ENCODE data around the gene SLC51A.

Gene SLC51A

GRCh38 chr3:196217307-196218154, 1.2 kb downstream of the SLC51A start:
- no peak for DNase-seq

GRCh38 chr3:196218155-196218712, 1.9 kb downstream of the SLC51A start:
- no peak for DNase-seq

GRCh38 chr3:196219194-196219969, 3.0 kb downstream of the SLC51A start:
- DNase-seq = peak; percentile 67

- DNase-seq = no peak
Measured at GRCh38 chr3:196219970-196220311, 3.6 kb downstream of the SLC51A start.

GRCh38 chr3:196220587-196220986, 4.3 kb downstream of the SLC51A start:
- no peak for DNase-seq

GRCh38 chr3:196220991-196221390, 4.7 kb downstream of the SLC51A start:
- DNase-seq = no peak

GRCh38 chr3:196222876-196223595, 6.7 kb downstream of the SLC51A start:
- no peak for DNase-seq

- no peak for DNase-seq
Measured at GRCh38 chr3:196225086-196225485, 8.8 kb downstream of the SLC51A start.

- DNase-seq = no peak
Measured at GRCh38 chr3:196225763-196226364, 9.5 kb downstream of the SLC51A start.

- DNase-seq = no peak
Measured at GRCh38 chr3:196227121-196227561, 10.8 kb downstream of the SLC51A start.

- no peak for DNase-seq
Measured at GRCh38 chr3:196227629-196228493, 11.5 kb downstream of the SLC51A start.

GRCh38 chr3:196232154-196232881, 16.0 kb downstream of the SLC51A start:
- DNase-seq = no peak

- no peak for DNase-seq
Measured at GRCh38 chr3:196232882-196233251, 16.5 kb downstream of the SLC51A start.

GRCh38 chr3:196235452-196236122, 19.3 kb downstream of the SLC51A start:
- no peak for DNase-seq

GRCh38 chr3:196236223-196236622, 19.9 kb downstream of the SLC51A start:
- no peak for DNase-seq

GRCh38 chr3:196237203-196237602, 20.9 kb downstream of the SLC51A start:
- DNase-seq = no peak

- DNase-seq = no peak
Measured at GRCh38 chr3:196238612-196239560, 22.6 kb downstream of the SLC51A start.

GRCh38 chr3:196240424-196240823, 24.1 kb downstream of the SLC51A start:
- DNase-seq = no peak

- no peak for DNase-seq
Measured at GRCh38 chr3:196241704-196242103, 25.4 kb downstream of the SLC51A start.

Measured in activated T-cell treated with anti-CD3 and anti-CD28 coated beads, Interleukin-2, amount 50 U/mL, for 1 hour (primary cell).